ENCODE data around the gene COL27A1. TPM values are rescaled to one million over a fixed set of nuclear protein-coding genes. Genes with fewer than 3 reads are reported as not detected.

Gene COL27A1
- polyA plus RNA-seq, 1 of the 3 experiments (the other 2 are of a cell fraction): 8.7 TPM

- TF ChIP-seq SMC3 (IDR thresholded peaks at IDR 0.05; ENCODE audit: low read depth, low read length) (no peak), MEF2A (IDR thresholded peaks at IDR 0.05; ENCODE audit: borderline replicate concordance, low read depth) (no peak), ZBTB33 (IDR thresholded peaks at IDR 0.05; ENCODE audit: borderline replicate concordance, low read depth) (no peak), EP300 (IDR thresholded peaks at IDR 0.05; ENCODE audit: borderline replicate concordance in 1 of 2, low read depth in 1 of 2, low read length in 1 of 2) (no peak), USF1 (IDR thresholded peaks at IDR 0.05; ENCODE audit: borderline replicate concordance, low read depth) (no peak), EZH2phosphoT487 (IDR thresholded peaks at IDR 0.05; ENCODE audit: borderline replicate concordance, low read depth) (no peak), REST (IDR thresholded peaks at IDR 0.05; ENCODE audit: low read depth, low read length) (no peak), RFX5 (IDR thresholded peaks at IDR 0.05; ENCODE audit: low read length) (no peak), JUND (IDR thresholded peaks at IDR 0.05) (no peak), NFIC (IDR thresholded peaks at IDR 0.05; ENCODE audit: borderline replicate concordance) (no peak)
- Histone ChIP-seq H3K9me2 (no peaks in the 10 kb centered on the region), H3K27ac (ENCODE audit: low read depth in 2 of 2, low read length in 1 of 2) (no peak overlapping the region), H3K79me2 (ENCODE audit: insufficient read depth) (no peaks in the 10 kb centered on the region), H3K36me3 (replicated peaks in 1 of 2; ENCODE audit: control insufficient read depth in 1 of 2, insufficient read depth in 2 of 2, low read length in 1 of 2) (no peaks in the 10 kb centered on the region), H3K9ac (no peak overlapping the region), H3K4me2 (no peak overlapping the region), H4K20me1 (ENCODE audit: insufficient read depth) (no peaks in the 10 kb centered on the region), H3K9me3 (no peaks in the 10 kb centered on the region), H2AFZ (ENCODE audit: low read depth) (no peak overlapping the region), H3F3A (replicated peaks; ENCODE audit: insufficient read depth) (no peaks in the 10 kb centered on the region), H3K27me3 (ENCODE audit: insufficient read depth) (no peaks in the 10 kb centered on the region), H3K4me1 (ENCODE audit: control insufficient read depth in 1 of 2, insufficient read depth in 2 of 2, low read depth in 1 of 2, low read length in 1 of 2) (peaks cover 0 to 5% of the 10 kb centered on the region in 2 experiments; a peak in 1 of 4 replicates), H3K4me3 (ENCODE audit: low read depth in 2 of 2, low read length in 1 of 2) (no peak overlapping the region)
- 93% methylated on average over 3 of the region's 7 CpGs for WGBS (ENCODE audit: low lambda C conversion rate)
- no peak for DNase-seq
- ChIA-PET POLR2A (no interaction called here), CTCF (no interaction called here)
Observed at GRCh38 chr9:114361542-114361941, 206.2 kb downstream of the COL27A1 start.

Small RNA genes within 50 kb of the gene (small RNA-seq; reads per million reads assigned to genes)
- gene MIR455: 260 to 4,630 (median 1,275) reads per million in 7 experiments

Other genes starting within 250 kb of the COL27A1 start
- 0.16 and 0.18 TPM in 2 replicates for gene AMBP, start 77.2 kb upstream of the COL27A1 start, polyA plus RNA-seq (2012; rRNA removed)
- 0.15 and 0.35 TPM in 2 replicates for gene KIF12, start 56.2 kb upstream of the COL27A1 start, polyA plus RNA-seq (2012; rRNA removed)
- gene ORM1, start 167.6 kb downstream of the COL27A1 start, polyA plus RNA-seq (2012; rRNA removed): not detected in 2 replicates
- gene ORM2, start 174.3 kb downstream of the COL27A1 start, polyA plus RNA-seq (2012; rRNA removed): not detected in 2 replicates
- gene AKNA, start 232.4 kb downstream of the COL27A1 start, polyA plus RNA-seq (2012; rRNA removed): 0.70 and 0.84 TPM in 2 replicates